Panc1 (cell line): ENCODE data around the gene TSHZ3.

Source experiments
- CTCF ChIP-seq: fragments of 450-650 bp; IDR thresholded peaks from 2 replicates; pipeline ENCODE4 v1.5.1; 2017; ENCODE audit warnings: mild to moderate bottlenecking
- POLR2AphosphoS5 ChIP-seq: IDR thresholded peaks from 2 replicates; pipeline ENCODE4 v1.6.1; 2012; ENCODE audit warnings: mild to moderate bottlenecking, low read depth, low read length, moderate library complexity
- REST ChIP-seq, 2 experiments: IDR thresholded peaks; 2 replicates each; pipeline ENCODE4 v1.6.1; 2011 to 2012; ENCODE audit warnings: low read depth in 2 of 2, control low read depth in 1 of 2, low read length in 1 of 2, mild to moderate bottlenecking in 1 of 2, moderate library complexity in 1 of 2; ENCODE audit not compliant: insufficient read depth in 1 of 2
- SIN3A ChIP-seq: IDR thresholded peaks from 2 replicates; pipeline ENCODE4 v1.6.1; 2012; ENCODE audit warnings: low read depth, mild to moderate bottlenecking, low read length, moderate library complexity, borderline replicate concordance; ENCODE audit not compliant: insufficient read depth
- TCF7L2 ChIP-seq: IDR thresholded peaks from 2 replicates; pipeline ENCODE4 v1.6.1; 2011; ENCODE audit warnings: mild to moderate bottlenecking, low read depth, low read length, inconsistent platforms

- TF ChIP-seq SIN3A (no peak), CTCF (no peak), POLR2AphosphoS5 (no peak), REST (IDR thresholded peaks at IDR 0.05; ENCODE audit: insufficient read depth in 1 of 2, low read depth in 2 of 2, low read length in 1 of 2) (no peak; a peak in 1 of 4 replicates), TCF7L2 (no peak)
Measured at GRCh38 chr19:31385744-31386143, 36.5 kb upstream of the TSHZ3 start.
